PC-3 (cell line): Measurements from ENCODE around the gene SLC35F3. TPM values are rescaled to one million over a fixed set of nuclear protein-coding genes. Genes with fewer than 3 reads are reported as not detected.

ENCODE experiments used
- ATAC-seq: fragments of 200-7000 bp; cut with Tn5 transposase; 2 replicates; pipeline ENCODE4 v1.9.1; 2020; ENCODE audit warnings: mild to moderate bottlenecking, moderate library complexity
- BruUV-seq: library from RNA; stranded (reverse); fragments of 400-500 nt; replicated peaks from 2 replicates; lab custom pipeline; 2021; lab: Mats Ljungman, UMichigan
- CTCF ChIA-PET: fragments of 300-600 bp; sonication (Branson Sonifier 250); formaldehyde crosslinking; loops from one replicate; lab custom pipeline; 2022; ENCODE audit warnings: antibody characterized with exemption; lab: Charles Lee
- POLR2A ChIA-PET: fragments of 300-600 bp; sonication (Branson Sonifier 250); formaldehyde crosslinking; loops from one replicate; lab custom pipeline; 2022; ENCODE audit warnings: antibody characterized with exemption; ENCODE audit not compliant: unreplicated experiment; lab: Charles Lee
- DNase-seq: peaks from one replicate; pipeline ENCODE4 v3.0.0-alpha.2; 2015
- H2AFZ ChIP-seq: fragments of 300-600 bp; sonication (generic); 2 replicates; pipeline ENCODE4 v1.6.0; 2016; ENCODE audit warnings: antibody characterized with exemption, low read length
- H3F3A ChIP-seq: fragments of 300-600 bp; sonication (generic); one replicate; pipeline ENCODE4 v1.6.0; 2017; ENCODE audit warnings: antibody characterized with exemption, low read length, control low read depth, mild to moderate bottlenecking; ENCODE audit not compliant: unreplicated experiment
- H3K27ac ChIP-seq: fragments of 300-600 bp; sonication (generic); 2 replicates; pipeline ENCODE4 v1.5.1; 2016; ENCODE audit warnings: mild to moderate bottlenecking, low read length
- H3K27me3 ChIP-seq: fragments of 300-600 bp; sonication (generic); 2 replicates; pipeline ENCODE4 v1.6.1; 2016; ENCODE audit warnings: low read length, mixed read lengths
- H3K36me3 ChIP-seq: fragments of 300-600 bp; sonication (generic); 2 replicates; pipeline ENCODE4 v1.6.1; 2016; ENCODE audit warnings: low read depth, mixed run types, low read length, mixed read lengths
- H3K4me1 ChIP-seq: fragments of 300-600 bp; sonication (generic); 2 replicates; pipeline ENCODE4 v1.5.1; 2016; ENCODE audit warnings: low read length; ENCODE audit not compliant: insufficient read depth
- H3K4me2 ChIP-seq: fragments of 300-600 bp; sonication (generic); 2 replicates; pipeline ENCODE4 v1.6.0; 2016; ENCODE audit warnings: low read length
- H3K4me3 ChIP-seq: fragments of 300-600 bp; sonication (generic); 2 replicates; pipeline ENCODE4 v1.5.1; 2016; ENCODE audit warnings: mild to moderate bottlenecking, low read length, mixed read lengths
- H3K79me2 ChIP-seq: fragments of 300-600 bp; sonication (generic); 2 replicates; pipeline ENCODE4 v1.6.1; 2017; ENCODE audit warnings: low read length, mixed read lengths
- H3K9ac ChIP-seq: fragments of 300-600 bp; sonication (generic); 2 replicates; pipeline ENCODE4 v1.6.0; 2016; ENCODE audit warnings: mild to moderate bottlenecking, low read length
- H3K9me2 ChIP-seq: fragments of 300-600 bp; sonication (generic); replicated peaks from 2 replicates; pipeline ENCODE4 v1.6.1; 2016; ENCODE audit warnings: mixed run types, low read length, mixed read lengths
- H3K9me3 ChIP-seq: fragments of 300-600 bp; sonication (generic); 2 replicates; pipeline ENCODE4 v1.6.1; 2016; ENCODE audit warnings: low read length, mixed read lengths
- H4K20me1 ChIP-seq: fragments of 300-600 bp; sonication (generic); 2 replicates; pipeline ENCODE4 v1.6.1; 2016; ENCODE audit warnings: low read length, mixed read lengths
- EZH2 ChIP-seq: fragments of 300-600 bp; sonication (generic); IDR thresholded peaks from one replicate; pipeline ENCODE4 v1.6.1; 2017; ENCODE audit warnings: antibody characterized with exemption, mild to moderate bottlenecking, low read length; ENCODE audit not compliant: unreplicated experiment
- EZH2phosphoT487 ChIP-seq: fragments of 300-600 bp; sonication (generic); IDR thresholded peaks from 2 replicates; pipeline ENCODE4 v1.6.1; 2018; ENCODE audit warnings: mild to moderate bottlenecking, antibody characterized with exemption, low read length, borderline replicate concordance
- intact Hi-C: fragments of 100-400 bp; cut with micrococcal nuclease; formaldehyde crosslinking; loops from 2 replicates; pipeline ENCODE4 v1.9.0; 2023
- total RNA-seq: library from RNA; depleted of rRNA; stranded (reverse); fragments of >200 nt; gene quantifications from 2 replicates; pipeline ENCODE4 v1.2.3, GENCODE V29; 2014
- TF ChIP-seq, protein P1 (sequence below): fragments of 300-600 bp; sonication (generic); conservative IDR thresholded peaks from 2 replicates; pipeline ENCODE4 v1.5.1; 2017; ENCODE audit warnings: antibody characterized with exemption, low read depth, mild to moderate bottlenecking, low read length

SLC35F3 gene
- total RNA-seq, 1 experiment from 2014 or later = 17.7 TPM

- CTCF ChIA-PET = no interaction called here
- no TSS peak for BruUV-seq
- no peaks in the 10 kb centered on the region for H3K36me3 ChIP-seq
Measured at GRCh38 chr1:234286206-234286605, 381.7 kb downstream of the SLC35F3 start.

GRCh38 chr1:234288946-234289345, 384.5 kb downstream of the SLC35F3 start:
- H3K9me3 ChIP-seq = no peaks in the 10 kb centered on the region
- no peaks in the 10 kb centered on the region for H3F3A ChIP-seq
- CTCF ChIA-PET = no interaction called here
- ATAC-seq = no peak
- H3K4me1 ChIP-seq = no peaks in the 10 kb centered on the region
- no peaks in the 10 kb centered on the region for H3K36me3 ChIP-seq
- no peak overlapping the region for H3K4me2 ChIP-seq
- H3K4me3 ChIP-seq = no peak overlapping the region
- no peaks in the 10 kb centered on the region for H4K20me1 ChIP-seq
- H3K9ac ChIP-seq = no peak overlapping the region
- BruUV-seq = no TSS peak
- no peak for DNase-seq
- no peaks in the 10 kb centered on the region for H3K27me3 ChIP-seq
- intact Hi-C loops = no loop called here
- no peaks in the 10 kb centered on the region for H3K79me2 ChIP-seq
- POLR2A ChIA-PET = no interaction called here
- no peak overlapping the region for H3K27ac ChIP-seq
- no peak for TF ChIP-seq EZH2phosphoT487
- TF ChIP-seq, protein P1, sequence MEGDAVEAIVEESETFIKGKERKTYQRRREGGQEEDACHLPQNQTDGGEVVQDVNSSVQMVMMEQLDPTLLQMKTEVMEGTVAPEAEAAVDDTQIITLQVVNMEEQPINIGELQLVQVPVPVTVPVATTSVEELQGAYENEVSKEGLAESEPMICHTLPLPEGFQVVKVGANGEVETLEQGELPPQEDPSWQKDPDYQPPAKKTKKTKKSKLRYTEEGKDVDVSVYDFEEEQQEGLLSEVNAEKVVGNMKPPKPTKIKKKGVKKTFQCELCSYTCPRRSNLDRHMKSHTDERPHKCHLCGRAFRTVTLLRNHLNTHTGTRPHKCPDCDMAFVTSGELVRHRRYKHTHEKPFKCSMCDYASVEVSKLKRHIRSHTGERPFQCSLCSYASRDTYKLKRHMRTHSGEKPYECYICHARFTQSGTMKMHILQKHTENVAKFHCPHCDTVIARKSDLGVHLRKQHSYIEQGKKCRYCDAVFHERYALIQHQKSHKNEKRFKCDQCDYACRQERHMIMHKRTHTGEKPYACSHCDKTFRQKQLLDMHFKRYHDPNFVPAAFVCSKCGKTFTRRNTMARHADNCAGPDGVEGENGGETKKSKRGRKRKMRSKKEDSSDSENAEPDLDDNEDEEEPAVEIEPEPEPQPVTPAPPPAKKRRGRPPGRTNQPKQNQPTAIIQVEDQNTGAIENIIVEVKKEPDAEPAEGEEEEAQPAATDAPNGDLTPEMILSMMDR = no peak
- no peak for TF ChIP-seq EZH2
- H3K9me2 ChIP-seq = no peaks in the 10 kb centered on the region
- H2AFZ ChIP-seq = no peak overlapping the region

More at GRCh38 chr1:234286206-234286605, 381.7 kb downstream of the SLC35F3 start:
- Histone ChIP-seq H2AFZ (no peak overlapping the region), H3K4me1 (no peaks in the 10 kb centered on the region), H3K9me2 (no peaks in the 10 kb centered on the region), H3K27ac (no peak overlapping the region), H3K79me2 (no peaks in the 10 kb centered on the region), H3F3A (no peaks in the 10 kb centered on the region), H3K9me3 (no peaks in the 10 kb centered on the region), H3K4me3 (no peak overlapping the region), H3K9ac (no peak overlapping the region), H3K27me3 (no peaks in the 10 kb centered on the region), H3K4me2 (no peak overlapping the region), H4K20me1 (no peaks in the 10 kb centered on the region)
- ATAC-seq = no peak
- DNase-seq = no peak
- POLR2A ChIA-PET = no interaction called here
- TF ChIP-seq, protein P1 = no peak
- TF ChIP-seq EZH2phosphoT487 = no peak
- TF ChIP-seq EZH2 = no peak
- intact Hi-C loops = no loop called here

GRCh38 chr1:234289538-234290305, 385.2 kb downstream of the SLC35F3 start:
- H3K4me1 ChIP-seq = no peaks in the 10 kb centered on the region
- TF ChIP-seq EZH2phosphoT487 (no peak), EZH2 (no peak)
- TF ChIP-seq, protein P1 = no peak
- H4K20me1 ChIP-seq = no peaks in the 10 kb centered on the region
- DNase-seq (no peak), ATAC-seq (no peak)
- no peak overlapping the region for H3K4me2 ChIP-seq
- ChIA-PET CTCF (no interaction called here), POLR2A (no interaction called here)
- H3K4me3 ChIP-seq = no peak overlapping the region
- no peaks in the 10 kb centered on the region for H3K9me3 ChIP-seq
- H3K27ac ChIP-seq = no peak overlapping the region
- no peaks in the 10 kb centered on the region for H3F3A ChIP-seq
- H3K27me3 ChIP-seq = no peaks in the 10 kb centered on the region
- H3K9ac ChIP-seq = no peak overlapping the region
- no peaks in the 10 kb centered on the region for H3K9me2 ChIP-seq
- H3K36me3 ChIP-seq = no peaks in the 10 kb centered on the region
- no TSS peak for BruUV-seq
- H2AFZ ChIP-seq = no peak overlapping the region
- intact Hi-C loops = no loop called here
- H3K79me2 ChIP-seq = no peaks in the 10 kb centered on the region
